Left ventricle myocardium inferior (tissue), 1 donor: ENCODE measurements around the gene ERC1. TPM values are rescaled to one million over a fixed set of nuclear protein-coding genes. Genes with fewer than 3 reads are reported as not detected.

Experiments
- DNase-seq: peaks from one replicate; pipeline ENCODE4 v3.0.0-alpha.2; 2020
- H3K27ac ChIP-seq: fragments of 200-600 bp; replicated peaks from 2 replicates; pipeline ENCODE4 v1.8.0; 2021
- H3K27me3 ChIP-seq: fragments of 200-600 bp; 2 replicates; pipeline ENCODE4 v1.8.0; 2021; ENCODE audit warnings: low read depth
- H3K36me3 ChIP-seq: fragments of 200-600 bp; 2 replicates; pipeline ENCODE4 v1.8.0; 2021
- H3K4me1 ChIP-seq: fragments of 200-600 bp; 2 replicates; pipeline ENCODE4 v1.8.0; 2021
- H3K4me3 ChIP-seq: fragments of 200-600 bp; 2 replicates; pipeline ENCODE4 v1.8.0; 2021; ENCODE audit warnings: mild to moderate bottlenecking, moderate library complexity
- H3K9me3 ChIP-seq: fragments of 200-600 bp; replicated peaks from 2 replicates; pipeline ENCODE4 v1.8.0; 2021
- CTCF ChIP-seq: fragments of 200-600 bp; IDR thresholded peaks from 2 replicates; pipeline ENCODE4 v1.8.0; 2021; ENCODE audit warnings: antibody characterized with exemption, mild to moderate bottlenecking, borderline replicate concordance
- intact Hi-C: fragments of 100-400 bp; cut with micrococcal nuclease; formaldehyde crosslinking; loops from one replicate; pipeline ENCODE4 v1.11.0; 2022
- total RNA-seq: library from RNA; stranded (reverse); fragmentation: NEBNext Ultra II Directional; extraction: Animal tissue kit (Norgen Biotek cat#: 25700); gene quantifications from one replicate; pipeline ENCODE4 v1.2.1, GENCODE V29; 2021
- donor health status: DM: no; HTN: yes; CAD: no; lungs with severe emphysema.

ERC1 gene
- total RNA-seq, 1 donor from 2014 or later = 50.8 TPM

- no peak for DNase-seq
- TF ChIP-seq CTCF = no peak
- H3K27me3 ChIP-seq = peaks cover 26% of the 10 kb centered on the region
- intact Hi-C loops = no loop called here
- H3K9me3 ChIP-seq = peaks cover 20% of the 10 kb centered on the region
- no peak overlapping the region for H3K4me3 ChIP-seq
- H3K4me1 ChIP-seq = no peaks in the 10 kb centered on the region
- H3K36me3 ChIP-seq = no peaks in the 10 kb centered on the region
- H3K27ac ChIP-seq = no peak overlapping the region
Observed at GRCh38 chr12:1517734-1518525, 526.9 kb downstream of the ERC1 start.

GRCh38 chr12:1518591-1519516, 527.8 kb downstream of the ERC1 start:
- no peak for TF ChIP-seq CTCF
- peaks cover 20% of the 10 kb centered on the region for H3K9me3 ChIP-seq
- H3K36me3 ChIP-seq = no peaks in the 10 kb centered on the region
- H3K27ac ChIP-seq = no peak overlapping the region
- no peak overlapping the region for H3K4me3 ChIP-seq
- peaks cover 36% of the 10 kb centered on the region for H3K27me3 ChIP-seq
- no peaks in the 10 kb centered on the region for H3K4me1 ChIP-seq
- DNase-seq = no peak
- intact Hi-C loops = no loop called here

- no peak for DNase-seq
- Histone ChIP-seq H3K27ac (no peak overlapping the region), H3K36me3 (no peaks in the 10 kb centered on the region)
Observed at GRCh38 chr12:1519642-1520041, 528.6 kb downstream of the ERC1 start.

GRCh38 chr12:1523046-1523445, 532.0 kb downstream of the ERC1 start:
- intact Hi-C loops = no loop called here
- H3K27ac ChIP-seq = no peak overlapping the region
- H3K4me3 ChIP-seq = no peak overlapping the region
- peaks cover 68% of the 10 kb centered on the region for H3K27me3 ChIP-seq
- H3K9me3 ChIP-seq = no peaks in the 10 kb centered on the region
- no peak for TF ChIP-seq CTCF
- no peak for DNase-seq
- H3K4me1 ChIP-seq = no peaks in the 10 kb centered on the region
- no peaks in the 10 kb centered on the region for H3K36me3 ChIP-seq

More at GRCh38 chr12:1519642-1520041, 528.6 kb downstream of the ERC1 start:
- Histone ChIP-seq H3K4me3 (no peak overlapping the region), H3K9me3 (peaks cover 19% of the 10 kb centered on the region), H3K4me1 (no peaks in the 10 kb centered on the region), H3K27me3 (peaks cover 41% of the 10 kb centered on the region)
- intact Hi-C loops = no loop called here
- no peak for TF ChIP-seq CTCF

GRCh38 chr12:1523558-1524050, 532.6 kb downstream of the ERC1 start:
- Histone ChIP-seq H3K4me3 (no peak overlapping the region), H3K9me3 (no peaks in the 10 kb centered on the region), H3K27me3 (peaks cover 69% of the 10 kb centered on the region), H3K36me3 (no peaks in the 10 kb centered on the region), H3K27ac (no peak overlapping the region), H3K4me1 (no peaks in the 10 kb centered on the region)
- intact Hi-C loops = no loop called here
- TF ChIP-seq CTCF = no peak
- DNase-seq = no peak
